A673 (cell line): ENCODE results near the gene TEX14. TPM values are rescaled to one million over a fixed set of nuclear protein-coding genes. Genes with fewer than 3 reads are reported as not detected.
A peak's percentile ranks its signal among the peaks of the same experiment; 100 is the strongest.
"Not testable (repeated sequence)": the region's sequence is repeated elsewhere in the genome, so short reads cannot be mapped to it uniquely, and the experiment has no call there.

ENCODE experiments used
- BruUV-seq: library from RNA; stranded (reverse); fragments of 400-500 nt; replicated peaks from 2 replicates; lab custom pipeline; 2021; lab: Mats Ljungman, UMichigan
- CTCF ChIA-PET: fragments of 300-600 bp; sonication (Branson Sonifier 250); formaldehyde crosslinking; loops from one replicate; lab custom pipeline; 2022; ENCODE audit warnings: antibody characterized with exemption; lab: Charles Lee
- POLR2A ChIA-PET: fragments of 300-600 bp; sonication (Branson Sonifier 250); formaldehyde crosslinking; loops from one replicate; lab custom pipeline; 2022; ENCODE audit warnings: antibody characterized with exemption; ENCODE audit not compliant: low non-redundant PET; lab: Charles Lee
- DNase-seq: peaks from one replicate; pipeline ENCODE4 v3.0.0-alpha.2; 2015; ENCODE audit warnings: low spot score
- H3K27ac ChIP-seq: fragments of 200-600 bp; sonication (generic); 2 replicates; pipeline ENCODE4 v1.5.1; 2016; ENCODE audit warnings: mixed run types, low read depth, mild to moderate bottlenecking, mixed read lengths, antibody characterized with exemption, low read length; ENCODE audit not compliant: poor library complexity, severe bottlenecking
- H3K27me3 ChIP-seq: fragments of 200-600 bp; sonication (generic); replicated peaks from 2 replicates; pipeline ENCODE4 v1.6.1; 2017; ENCODE audit warnings: mixed run types, low read depth, mild to moderate bottlenecking, mixed read lengths, antibody characterized with exemption, low read length; ENCODE audit not compliant: insufficient read depth, poor library complexity
- H3K36me3 ChIP-seq: fragments of 200-600 bp; sonication (generic); 2 replicates; pipeline ENCODE4 v1.6.1; 2016; ENCODE audit warnings: mixed run types, mild to moderate bottlenecking, mixed read lengths, antibody characterized with exemption, low read length; ENCODE audit not compliant: insufficient read depth, poor library complexity, severe bottlenecking
- H3K4me1 ChIP-seq: fragments of 200-600 bp; sonication (generic); 2 replicates; pipeline ENCODE4 v1.6.1; 2017; ENCODE audit warnings: mixed run types, mild to moderate bottlenecking, mixed read lengths, antibody characterized with exemption, low read length; ENCODE audit not compliant: insufficient read depth, poor library complexity, severe bottlenecking
- H3K4me3 ChIP-seq: fragments of 200-600 bp; sonication (generic); 2 replicates; pipeline ENCODE4 v1.5.1; 2016; ENCODE audit warnings: low read depth, mixed run types, mild to moderate bottlenecking, mixed read lengths, low read length; ENCODE audit not compliant: poor library complexity, severe bottlenecking
- H3K9me3 ChIP-seq: fragments of 200-600 bp; sonication (generic); 2 replicates; pipeline ENCODE4 v1.6.1; 2016; ENCODE audit warnings: mixed run types, low read depth, mild to moderate bottlenecking, mixed read lengths, antibody characterized with exemption, low read length; ENCODE audit not compliant: poor library complexity, severe bottlenecking
- CTCF ChIP-seq: fragments of 300-800, 200-600 bp; sonication (generic); conservative IDR thresholded peaks from 2 replicates; pipeline ENCODE4 v1.5.1; 2017; ENCODE audit warnings: low read depth, mild to moderate bottlenecking, antibody characterized with exemption, low read length, moderate library complexity, mixed read lengths
- EZH2 ChIP-seq: fragments of 200-600 bp; sonication (generic); IDR thresholded peaks from 2 replicates; pipeline ENCODE4 v1.6.1; 2017; ENCODE audit warnings: borderline replicate concordance, low read depth, mild to moderate bottlenecking, mixed read lengths, antibody characterized with exemption, low read length; ENCODE audit not compliant: poor library complexity, severe bottlenecking
- intact Hi-C: fragments of 100-400 bp; cut with micrococcal nuclease; formaldehyde crosslinking; loops from one replicate; pipeline ENCODE4 v1.10.0; 2022; ENCODE audit not compliant: unreplicated experiment
- total RNA-seq: library from RNA; stranded (reverse); gene quantifications from 2 replicates; pipeline ENCODE4 v1.2.3, GENCODE V29; 2021

Gene TEX14
- total RNA-seq, 1 experiment from 2014 or later, result 0.26 TPM

DNA sequence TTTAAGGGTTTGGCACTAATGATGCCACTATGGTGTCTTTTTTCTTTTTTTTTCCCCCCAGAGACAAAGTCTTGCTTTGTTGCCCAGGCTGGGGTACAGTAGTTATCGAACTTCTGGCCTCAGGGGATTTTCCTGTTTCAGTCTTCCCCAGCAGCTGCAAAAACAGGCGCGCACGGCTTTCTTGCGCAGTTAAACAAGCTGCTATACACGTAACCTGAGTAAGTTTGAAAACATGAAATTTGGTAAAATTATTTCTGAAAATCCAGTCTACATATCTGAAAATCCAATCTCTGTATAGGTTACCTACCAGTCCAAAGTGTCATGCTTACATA lies 11.8 kb downstream of the TEX14 start:
- ChIA-PET POLR2A (no interaction called here), CTCF (no interaction called here)
- intact Hi-C loops, result no loop called here
- Histone ChIP-seq H3K9me3 (no peaks in the 10 kb centered on the region), H3K27me3 (no peaks in the 10 kb centered on the region), H3K4me3 (no peak overlapping the region), H3K36me3 (no peaks in the 10 kb centered on the region), H3K4me1 (no peaks in the 10 kb centered on the region), H3K27ac (no peak overlapping the region)
- no TSS peak for BruUV-seq
- DNase-seq, result no peak
- TF ChIP-seq CTCF (no peak), EZH2 (no peak)

DNA sequence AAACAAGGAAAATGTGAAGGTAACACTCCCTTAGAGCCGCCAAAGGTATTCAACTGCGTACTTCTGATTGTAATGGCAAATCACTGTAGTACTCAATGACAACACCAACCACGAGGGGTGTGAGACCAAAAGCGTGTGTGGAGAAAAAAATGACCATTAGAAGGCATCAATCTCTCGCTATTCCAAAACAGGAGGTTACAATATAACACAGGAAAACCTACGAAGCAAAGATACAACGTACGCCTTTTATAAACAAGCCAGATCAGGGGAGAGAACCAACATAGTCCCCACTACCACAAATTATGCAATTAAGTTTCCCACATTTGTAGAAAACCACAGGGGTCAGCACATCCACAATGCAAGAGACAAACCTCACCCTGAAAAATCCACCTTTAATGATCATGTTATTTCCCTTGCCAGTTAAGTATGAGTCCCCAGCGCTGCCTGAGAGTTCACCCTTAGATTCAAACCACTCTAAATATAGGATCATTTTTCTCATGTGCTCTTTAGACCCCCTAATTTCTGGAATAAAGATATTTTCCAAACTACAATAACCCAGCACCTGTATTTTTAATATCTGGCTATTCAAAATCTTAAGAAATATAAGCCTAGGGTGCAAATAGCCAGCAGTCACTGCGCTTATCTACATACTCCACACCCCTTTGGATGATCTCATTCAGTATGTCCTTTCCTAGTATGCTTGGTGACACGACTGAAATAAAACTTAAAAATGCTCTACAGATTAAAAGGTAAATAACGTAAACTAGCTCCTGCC lies 12.4 kb downstream of the TEX14 start:
- no peak overlapping the region for H3K27ac ChIP-seq

GRCh38 chr17:58678287-58678686 lies 13.6 kb downstream of the TEX14 start:
- POLR2A ChIA-PET, CTCF ChIA-PET, H3K27ac ChIP-seq, BruUV-seq, H3K9me3 ChIP-seq, intact Hi-C loops, H3K27me3 ChIP-seq, H3K36me3 ChIP-seq, H3K4me3 ChIP-seq, H3K4me1 ChIP-seq, DNase-seq: not testable (repeated sequence)

More for the DNA sequence above, 12.4 kb downstream of the TEX14 start:
- no peaks in the 10 kb centered on the region for H3K36me3 ChIP-seq
- intact Hi-C loops, result no loop called here
- no peaks in the 10 kb centered on the region for H3K27me3 ChIP-seq
- no peaks in the 10 kb centered on the region for H3K4me1 ChIP-seq
- no TSS peak for BruUV-seq
- TF ChIP-seq CTCF (no peak), EZH2 (no peak)
- no peaks in the 10 kb centered on the region for H3K9me3 ChIP-seq
- ChIA-PET POLR2A (interaction anchor here (0.6 kb wide), 1 partner anchor 88 kb away, joined by 10 read pairs; no protein-coding TSS in a partner anchor), CTCF (no interaction called here)
- no peak overlapping the region for H3K4me3 ChIP-seq
- DNase-seq, result peak; percentile 29
